Uterus (tissue), 4 donors: ENCODE data around the gene MPZL2. TPM values are rescaled to one million over a fixed set of nuclear protein-coding genes. Genes with fewer than 3 reads are reported as not detected.

Source experiments
- small RNA-seq: library from RNA; depleted of rRNA; stranded (forward); fragments of <200 nt; gene quantifications from one replicate; pipeline ENCODE3, GENCODE V24; 2016
- total RNA-seq, 4 donors: library from RNA; depleted of rRNA in 3 of 4; stranded (reverse); fragments of >200 nt in 3 of 4; gene quantifications; one replicate each; pipeline versions ENCODE4 v1.1.0 to v1.2.4, GENCODE V29; 2014 to 2023
- donor health status: DM: yes; HTN: yes; CAD: no.

MPZL2 gene
- total RNA-seq, 4 donors from 2014 or later: 40.9 to 191 (median 73.9) TPM

Small RNA genes lying within 50 kb of the gene (small RNA-seq; reads per million reads assigned to genes)
- gene HSPE1P18: not detected

Other genes starting within 250 kb of the MPZL2 start
- gene TMPRSS4, start 187.2 kb downstream of the MPZL2 start, total RNA-seq: 1 to 10 TPM in 1 of 4 donors, under 1 TPM in 1, not detected in 2; 0.88 to 5.5 TPM
- gene SMIM35, start 177.3 kb downstream of the MPZL2 start, total RNA-seq: not detected
- gene SCN4B, start 111.5 kb downstream of the MPZL2 start, total RNA-seq: 1 to 10 TPM; 1.8 to 7.3 (median 2.5) TPM
- gene SCN2B, start 87.7 kb downstream of the MPZL2 start, total RNA-seq: 1 to 10 TPM in 1 of 4 donors, under 1 TPM in 1, not detected in 2; 0.37 to 9.3 TPM
- gene JAML, start 39.3 kb downstream of the MPZL2 start, total RNA-seq: 1 to 10 TPM; 1.2 to 9.1 (median 5.6) TPM
- gene MPZL3, start 11.9 kb downstream of the MPZL2 start, total RNA-seq: 1 to 10 TPM in 3 of 4 donors, under 1 TPM in 1; 0.26 to 8.3 (median 3.3) TPM
- 1 to 10 TPM in 1 of 4 donors, under 1 TPM in 1, not detected in 2; 0.48 to 2.4 TPM for gene CD3E, start 40.4 kb upstream of the MPZL2 start, total RNA-seq
- 1 to 10 TPM in 1 of 4 donors, not detected in 3; 1.7 TPM for gene CD3D, start 78.4 kb upstream of the MPZL2 start, total RNA-seq
- gene CD3G, start 80.0 kb upstream of the MPZL2 start, total RNA-seq: 1 to 10 TPM in 1 of 4 donors, under 1 TPM in 1, not detected in 2; 0.34 to 6.2 TPM
- 10 to 100 TPM; 31.0 to 41.2 (median 33.3) TPM for gene UBE4A, start 95.3 kb upstream of the MPZL2 start, total RNA-seq
- 100 to 1,000 TPM in 3 of 4 donors, 10 to 100 TPM in 1; 36.4 to 274 (median 152) TPM for gene ATP5MG, start 137.3 kb upstream of the MPZL2 start, total RNA-seq
- gene KMT2A, start 172.2 kb upstream of the MPZL2 start, total RNA-seq: 100 to 1,000 TPM in 1 of 4 donors, 10 to 100 TPM in 3; 41.0 to 142 (median 73.9) TPM